ENCODE data around the gene ETV6.
"Not testable (repeated sequence)": the region's sequence is repeated elsewhere in the genome, so short reads cannot be mapped to it uniquely, and the experiment has no call there.

The ETV6 gene

DNA sequence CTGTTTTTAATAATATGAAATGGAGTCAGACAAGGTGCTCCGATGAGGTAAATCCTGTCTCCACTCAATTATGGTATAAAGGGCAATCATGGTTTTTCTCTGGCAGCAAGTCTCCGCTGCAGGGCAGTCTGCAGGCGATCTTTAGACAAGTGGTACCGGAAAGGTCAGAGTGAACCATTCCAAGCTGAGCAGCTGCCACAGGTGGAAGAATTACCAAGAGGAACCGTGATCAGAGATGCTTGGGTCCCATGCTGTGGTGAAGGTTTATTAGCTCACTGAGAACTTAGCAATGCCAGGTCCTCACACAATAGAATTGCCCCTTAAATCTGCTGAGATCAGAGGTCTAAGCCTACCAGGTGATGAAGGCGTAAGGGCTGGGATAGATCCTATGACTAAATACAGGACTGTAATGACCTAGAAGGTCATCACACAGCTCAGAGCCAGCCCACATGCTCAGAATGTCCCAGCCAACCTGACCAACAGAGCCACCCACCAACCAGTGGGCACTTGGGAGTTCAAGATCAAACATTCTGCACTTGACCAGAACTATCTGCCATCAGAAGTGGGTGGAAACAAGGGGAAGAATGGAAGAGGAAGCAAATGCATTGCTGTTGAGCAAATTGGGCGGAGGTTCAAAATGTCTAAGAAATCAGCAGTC, 246.1 kb downstream of the ETV6 start:
- intact Hi-C loops (cut with DNase I), result no loop called here
- DNase-seq, result no peak

DNA sequence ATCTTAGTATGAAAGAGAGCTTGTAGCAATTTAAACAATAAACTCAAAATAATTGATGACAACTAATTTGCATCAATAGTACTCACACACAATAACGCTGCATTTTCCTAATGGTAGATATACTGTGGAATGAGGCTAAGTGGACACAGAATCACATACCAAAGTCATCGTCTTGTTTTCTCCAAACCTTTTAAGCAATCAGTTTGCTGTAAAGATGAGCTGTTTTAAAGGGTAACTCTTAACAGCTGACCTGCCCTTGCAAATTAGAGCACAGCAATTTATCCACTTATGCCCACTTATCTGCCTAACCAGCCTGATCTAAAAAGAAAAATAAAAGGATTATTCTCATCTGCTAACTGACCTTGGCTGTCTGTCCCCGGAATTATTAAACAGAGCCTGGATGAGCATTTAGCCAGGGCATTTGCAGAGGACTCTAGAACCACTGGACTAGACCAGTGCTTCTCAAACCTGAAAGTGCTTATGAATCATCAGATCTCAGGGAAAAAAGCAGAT, 247.0 kb downstream of the ETV6 start:
- no peak for DNase-seq
- intact Hi-C loops (cut with DNase I), result no loop called here

DNA sequence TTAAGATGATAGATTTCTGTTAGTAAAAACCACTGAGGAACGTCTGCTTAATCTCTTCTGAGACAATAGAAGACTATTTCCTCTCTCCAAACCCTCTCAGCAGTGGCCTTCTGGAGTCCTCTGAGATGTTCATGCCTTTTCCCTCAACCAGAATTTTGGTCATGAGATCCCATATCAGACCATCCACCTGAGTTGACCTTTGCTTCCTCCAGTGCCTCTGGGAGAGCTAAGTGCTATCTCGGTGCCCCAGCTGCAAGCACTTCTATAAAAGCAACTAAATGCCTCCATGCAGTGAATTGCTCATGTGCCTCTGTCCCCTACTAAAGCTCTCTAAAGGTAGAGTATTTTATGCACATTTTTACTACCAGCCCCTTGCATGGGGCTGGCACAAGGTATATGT, 248.4 kb downstream of the ETV6 start:
- intact Hi-C loops (cut with DNase I), result no loop called here
- no peak for DNase-seq

DNA sequence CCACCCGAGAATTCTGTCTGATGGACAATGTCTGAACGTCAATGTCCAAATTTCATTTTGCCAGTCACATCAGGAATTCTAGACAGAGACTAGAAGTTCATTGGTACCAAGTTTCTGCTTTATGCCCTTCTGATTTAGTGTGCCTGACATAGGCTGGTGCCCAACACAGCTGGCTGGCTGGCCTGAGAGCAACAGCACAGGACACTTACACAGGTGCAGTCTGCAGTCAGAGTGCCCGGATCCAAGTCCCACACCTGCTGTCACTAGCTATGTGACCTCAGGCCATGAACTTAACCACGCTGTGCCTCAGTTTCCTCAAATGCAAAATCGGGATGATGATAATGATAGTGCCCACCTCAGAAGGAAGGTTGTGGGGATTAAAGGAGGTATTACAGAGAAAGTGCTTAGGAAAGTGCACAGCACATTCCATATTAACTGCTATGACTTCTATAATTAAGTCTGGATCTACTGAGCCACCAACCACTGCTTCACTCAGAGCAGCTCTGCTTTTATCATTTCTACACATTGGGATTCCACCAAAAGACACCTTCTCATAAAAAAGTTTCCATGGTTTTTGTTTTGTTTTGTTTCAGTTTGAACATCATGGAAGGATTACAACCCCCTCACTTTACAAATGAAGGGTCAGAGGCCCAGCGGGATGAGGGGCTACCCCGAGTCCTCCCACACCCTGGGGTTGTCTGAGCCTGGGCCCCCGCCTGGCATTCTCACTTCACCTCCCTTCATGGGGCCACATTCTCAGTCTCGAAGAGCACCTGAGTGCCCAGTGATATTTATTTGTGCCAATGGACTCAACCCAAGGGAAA, 252.4 kb downstream of the ETV6 start:
- intact Hi-C loops (cut with DNase I), result no loop called here
- DNase-seq, result no peak

DNA sequence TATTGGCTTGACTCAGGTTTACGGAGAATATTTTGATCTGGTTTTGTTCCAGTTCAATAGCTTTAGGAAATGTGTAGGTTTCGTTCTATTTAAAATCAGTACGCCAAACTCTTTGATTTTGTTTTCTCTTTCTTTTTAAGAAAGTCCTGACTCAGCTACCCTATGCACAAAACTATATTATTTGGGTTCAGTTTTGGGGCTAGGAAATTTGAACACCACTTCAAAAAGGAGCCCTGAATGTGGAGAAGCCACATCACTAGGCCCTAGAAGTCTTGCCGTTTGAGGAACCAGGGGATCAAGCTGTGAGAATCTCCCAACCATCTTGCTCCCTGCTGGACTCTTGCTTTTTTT, 253.0 kb downstream of the ETV6 start:
- intact Hi-C loops (cut with DNase I), result no loop called here
- no peak for DNase-seq

DNA sequence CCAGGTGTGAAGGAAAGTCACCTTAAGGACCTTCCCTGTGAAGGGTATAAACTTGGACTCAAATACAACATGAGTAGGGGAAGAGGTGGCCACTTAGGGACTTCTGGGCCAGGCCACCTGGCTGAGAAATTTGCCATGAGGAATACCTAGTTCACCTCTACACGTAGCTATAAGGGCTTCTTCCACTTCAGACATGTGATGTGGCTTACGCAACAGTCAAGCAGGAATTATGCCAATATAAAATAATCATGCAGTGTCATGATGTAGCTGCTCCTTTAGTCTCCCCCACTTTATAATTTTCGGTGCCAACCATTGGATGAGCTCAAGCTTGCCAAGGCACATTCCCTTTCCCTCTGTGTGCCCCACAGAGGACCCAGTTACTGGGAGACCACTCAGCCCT, 254.7 kb downstream of the ETV6 start:
- intact Hi-C loops (cut with DNase I), result no loop called here
- DNase-seq, result no peak

DNA sequence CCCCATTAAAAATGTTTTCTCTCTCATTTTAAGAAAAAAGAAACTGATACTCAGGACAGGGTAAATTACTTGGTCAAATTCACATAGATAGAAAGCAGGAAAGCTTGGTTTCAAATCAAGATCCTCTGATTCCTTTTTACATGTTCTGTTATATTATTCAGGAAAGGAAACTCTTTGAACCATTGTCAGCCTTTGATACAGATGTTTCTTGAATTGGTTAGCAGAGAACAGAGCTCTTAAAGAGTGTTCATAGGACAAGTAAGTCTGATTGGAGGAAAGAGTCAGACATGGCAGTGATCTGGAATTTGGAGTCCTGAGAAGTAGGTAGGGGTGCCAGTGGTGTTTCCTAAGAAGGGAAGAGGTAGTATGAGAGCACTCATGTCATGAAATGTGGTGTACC, 256.1 kb downstream of the ETV6 start:
- DNase-seq, result no peak
- intact Hi-C loops (cut with DNase I), result no loop called here

DNA sequence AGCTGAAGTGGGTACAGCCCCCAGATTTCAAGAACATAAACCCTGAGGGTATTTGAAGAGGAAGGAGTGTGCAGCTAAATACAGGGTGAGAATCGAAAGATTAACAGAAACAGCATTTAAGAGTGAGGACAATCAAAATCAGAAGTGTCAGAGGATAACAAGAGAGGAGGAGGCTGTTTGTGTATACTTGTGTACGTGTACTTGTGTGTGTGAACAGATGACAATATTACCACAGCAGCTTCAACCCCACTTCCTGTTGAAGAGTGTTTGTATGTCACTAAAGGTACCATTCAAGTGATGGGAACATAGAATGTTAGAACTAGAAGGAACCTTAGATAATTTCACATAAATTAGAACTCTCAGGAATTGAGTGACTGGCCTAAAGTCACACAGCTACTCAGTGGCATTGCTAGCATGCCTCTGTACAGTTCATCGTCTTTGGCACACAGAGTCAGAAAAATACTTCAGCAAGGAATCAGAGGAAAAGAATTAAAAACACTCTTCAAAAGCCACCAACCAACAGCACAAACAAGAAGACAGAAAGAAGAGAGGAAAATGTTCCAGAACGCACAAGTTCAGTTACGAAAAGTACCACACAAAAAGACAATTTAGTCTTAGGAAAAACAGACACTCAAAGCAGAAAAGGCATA, 256.9 kb downstream of the ETV6 start:
- intact Hi-C loops (cut with DNase I), result no loop called here
- DNase-seq, result no peak

DNA sequence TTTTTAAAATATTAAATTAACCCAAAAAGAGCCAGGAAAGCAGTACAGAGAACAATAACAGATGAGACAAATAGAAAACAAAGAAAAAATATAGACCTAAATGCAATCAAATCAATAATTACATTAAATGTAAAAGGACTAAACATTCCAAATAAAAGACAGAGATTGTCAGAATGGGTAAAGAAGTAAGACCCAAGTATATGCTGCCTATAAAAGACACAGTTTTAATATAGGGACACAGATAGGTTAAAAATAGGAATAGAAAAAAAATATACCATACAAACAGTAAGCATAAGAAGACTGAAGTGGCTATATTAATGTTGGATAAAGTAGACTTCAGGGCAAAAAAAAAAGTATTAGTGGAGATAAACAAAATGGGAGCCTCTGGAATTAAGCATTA, 258.2 kb downstream of the ETV6 start:
- no peak for DNase-seq
- intact Hi-C loops (cut with DNase I), result no loop called here

DNA sequence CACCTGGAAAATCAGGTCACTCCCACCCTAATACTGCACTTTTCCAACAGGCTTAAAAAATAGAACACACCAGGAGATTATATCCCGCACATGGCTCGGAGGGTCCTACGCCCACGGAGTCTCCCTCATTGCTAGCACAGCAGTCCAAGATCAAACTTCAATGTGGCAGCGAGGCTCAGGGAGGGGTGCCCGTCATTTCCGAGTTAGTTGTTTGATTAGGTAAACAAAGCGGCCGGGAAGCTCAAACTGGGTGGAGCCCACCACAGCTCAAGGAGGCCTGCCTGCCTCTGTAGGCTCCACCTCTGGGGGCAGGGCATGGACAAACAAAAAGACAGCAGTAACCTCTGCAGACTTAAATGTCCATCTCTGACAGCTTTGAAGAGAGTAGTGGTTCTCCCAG, 259.9 kb downstream of the ETV6 start:
- intact Hi-C loops (cut with DNase I); DNase-seq: not testable (repeated sequence)

DNA sequence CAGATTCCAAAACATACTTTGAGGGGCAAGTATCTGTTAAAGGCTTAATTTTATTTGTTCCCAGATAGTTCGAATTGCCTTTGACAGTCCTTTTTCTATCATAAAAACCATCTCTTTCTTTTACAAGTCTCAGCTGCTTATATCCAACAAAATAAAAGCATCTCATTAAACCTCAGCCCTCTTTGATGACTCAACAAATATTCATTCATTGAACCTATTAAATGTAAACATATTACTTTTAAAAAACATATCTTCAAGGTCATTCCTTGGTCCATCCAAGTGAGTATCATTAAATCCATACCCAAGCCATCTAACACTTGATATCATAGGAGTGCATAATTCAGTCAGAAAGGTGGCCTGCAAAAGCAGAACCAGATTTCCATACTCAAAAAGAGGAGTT, 266.6 kb downstream of the ETV6 start:
- DNase-seq, result no peak
- intact Hi-C loops (cut with DNase I), result no loop called here

DNA sequence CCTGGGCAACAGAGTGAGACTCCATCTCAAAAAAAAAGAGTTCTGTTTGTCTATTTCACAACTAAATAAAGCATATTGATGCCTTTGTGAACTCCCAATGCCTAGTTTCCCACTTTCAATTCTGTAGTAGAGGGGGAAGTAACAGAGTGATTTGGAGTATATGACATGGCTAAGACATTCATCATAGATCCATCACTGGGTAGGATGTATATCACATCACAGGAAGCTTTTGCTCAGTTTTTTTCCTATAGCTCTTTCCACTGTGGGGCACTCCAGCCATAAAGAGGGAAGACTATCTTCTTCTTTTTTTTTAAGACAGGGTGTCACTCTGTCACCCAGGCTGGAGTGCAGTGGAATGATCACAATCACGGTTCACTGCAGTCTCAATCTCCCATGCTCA, 267.3 kb downstream of the ETV6 start:
- intact Hi-C loops (cut with DNase I), result no loop called here
- DNase-seq, result no peak

DNA sequence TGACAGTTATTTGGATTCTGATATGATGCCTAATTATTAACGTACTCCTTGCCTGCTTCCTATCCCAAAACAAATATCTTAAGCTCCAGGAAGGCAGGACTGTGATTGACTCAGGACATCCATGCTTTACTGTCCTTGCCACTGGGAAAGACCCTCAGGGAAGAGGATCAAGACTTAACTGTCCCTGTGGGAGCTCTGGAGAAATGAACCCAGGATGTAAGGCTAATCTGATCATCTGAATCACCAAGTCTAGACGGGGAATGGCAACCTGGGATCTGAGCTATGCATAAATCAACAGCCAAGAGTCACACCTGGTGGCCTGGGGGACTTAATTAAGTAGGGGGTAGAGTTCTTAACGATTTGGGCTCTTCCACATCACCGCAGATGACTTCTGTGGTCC, 268.0 kb downstream of the ETV6 start:
- intact Hi-C loops (cut with DNase I), result no loop called here
- no peak for DNase-seq

DNA sequence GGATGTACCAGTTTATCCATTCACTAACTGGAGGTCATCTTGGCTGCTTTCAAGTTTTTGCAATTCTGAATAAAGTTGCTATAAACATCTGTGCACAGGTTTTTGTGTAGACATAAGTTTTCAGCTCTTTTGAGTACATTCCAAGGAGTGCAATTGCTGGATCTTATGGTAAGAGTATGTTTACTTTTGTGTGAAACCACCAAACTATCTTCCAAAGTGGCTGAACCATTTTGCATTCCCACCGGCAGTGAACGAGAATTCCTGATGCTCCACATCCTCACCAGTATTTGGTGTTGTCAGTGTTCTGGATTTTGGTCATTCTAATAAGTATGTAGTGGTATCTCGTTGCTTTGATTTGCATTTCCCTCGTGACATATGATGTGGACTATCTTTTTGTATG, 270.8 kb downstream of the ETV6 start:
- no peak for DNase-seq

DNA sequence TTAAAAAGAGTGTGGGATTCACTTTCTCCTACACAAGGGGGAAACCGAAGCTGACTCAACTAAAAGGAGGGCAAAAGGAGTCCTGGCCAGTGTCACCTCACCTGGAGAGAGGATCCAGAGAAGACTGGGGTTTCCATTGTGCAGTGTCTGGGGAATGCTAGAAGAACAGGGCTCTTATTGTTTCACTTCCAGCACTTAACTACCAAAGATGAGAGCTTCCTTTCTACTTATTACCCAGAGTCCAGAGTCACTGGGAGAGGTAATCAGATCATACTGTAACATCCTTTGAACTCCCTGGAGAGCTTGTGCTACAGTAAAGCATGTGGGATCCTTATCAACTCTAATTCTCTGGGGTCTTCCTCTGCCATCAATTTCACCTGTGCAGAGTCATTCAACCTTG, 272.9 kb downstream of the ETV6 start:
- intact Hi-C loops (cut with DNase I), result no loop called here
- DNase-seq, result no peak

More for the DNA sequence above, 270.8 kb downstream of the ETV6 start:
- intact Hi-C loops (cut with DNase I), result no loop called here

DNA sequence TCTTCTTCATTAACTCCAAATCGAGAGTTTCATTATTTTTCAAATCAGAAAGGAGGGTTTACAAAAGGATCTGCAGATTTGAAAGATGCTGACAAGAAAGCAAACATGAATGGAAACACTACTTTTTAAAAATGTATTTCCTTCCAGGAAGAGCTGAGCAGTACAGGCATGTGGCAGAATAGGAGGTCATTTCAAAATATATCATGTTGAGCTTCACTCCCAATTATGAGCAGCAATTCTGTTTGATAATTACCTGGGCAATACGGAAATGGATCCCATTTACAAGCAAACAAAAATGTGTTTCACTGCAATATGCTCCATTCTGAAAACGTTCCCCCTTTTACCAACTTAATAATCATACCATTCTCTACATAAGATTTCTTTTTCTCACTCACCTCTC, 273.6 kb downstream of the ETV6 start:
- intact Hi-C loops (cut with DNase I), result no loop called here
- no peak for DNase-seq

DNA sequence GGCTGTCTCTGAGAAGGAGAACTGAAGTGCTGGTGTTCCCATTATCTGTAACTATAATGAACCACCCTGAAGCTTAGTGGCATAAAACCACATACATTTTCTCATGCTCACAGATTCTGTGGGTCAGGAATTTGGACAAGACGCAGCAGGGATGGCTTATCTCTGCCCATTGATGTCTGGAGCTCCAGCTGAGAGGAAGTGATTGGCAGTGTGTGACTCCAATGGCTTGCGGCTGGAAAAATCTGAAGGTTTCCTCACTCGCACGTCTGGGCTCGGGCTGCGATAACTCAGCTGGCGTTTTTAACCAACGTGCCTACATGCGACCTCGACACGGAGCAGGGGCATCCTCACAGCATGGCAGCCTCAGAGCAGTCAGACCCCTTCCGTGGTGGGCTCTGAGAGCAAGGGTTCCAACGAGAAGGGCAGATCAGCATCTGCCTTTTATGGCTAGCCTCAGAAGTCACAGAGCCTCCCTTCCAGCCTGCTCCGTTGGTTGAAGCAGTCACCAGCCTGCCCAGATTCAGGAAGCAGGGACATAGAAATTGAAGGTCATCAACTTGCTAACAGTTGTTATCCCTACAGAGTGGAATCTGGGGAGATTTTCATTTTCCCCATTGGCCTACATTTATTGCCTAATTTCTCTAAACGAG, 277.9 kb downstream of the ETV6 start:
- intact Hi-C loops (cut with DNase I), result no loop called here
- DNase-seq, result no peak

DNA sequence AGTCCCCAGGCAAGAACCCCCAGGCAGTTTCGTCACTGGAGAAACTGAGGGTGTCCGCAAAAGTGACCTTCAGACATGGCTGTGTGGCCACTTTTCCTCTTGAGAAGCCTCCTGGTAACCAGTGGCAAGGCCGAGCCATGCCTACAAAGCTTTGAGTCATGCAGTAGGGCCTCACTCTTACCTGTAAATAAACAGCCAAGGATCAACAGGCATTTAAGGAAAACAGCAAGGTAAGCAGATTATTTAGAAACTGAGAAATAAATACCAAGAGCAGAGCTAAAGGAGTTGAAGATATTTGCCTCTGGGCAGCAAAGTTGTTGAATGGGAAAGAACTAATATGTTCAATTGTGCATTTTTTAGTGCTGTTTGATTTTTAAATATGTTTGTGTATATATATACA, 280.2 kb downstream of the ETV6 start:
- intact Hi-C loops (cut with DNase I), result no loop called here
- no peak for DNase-seq

DNA sequence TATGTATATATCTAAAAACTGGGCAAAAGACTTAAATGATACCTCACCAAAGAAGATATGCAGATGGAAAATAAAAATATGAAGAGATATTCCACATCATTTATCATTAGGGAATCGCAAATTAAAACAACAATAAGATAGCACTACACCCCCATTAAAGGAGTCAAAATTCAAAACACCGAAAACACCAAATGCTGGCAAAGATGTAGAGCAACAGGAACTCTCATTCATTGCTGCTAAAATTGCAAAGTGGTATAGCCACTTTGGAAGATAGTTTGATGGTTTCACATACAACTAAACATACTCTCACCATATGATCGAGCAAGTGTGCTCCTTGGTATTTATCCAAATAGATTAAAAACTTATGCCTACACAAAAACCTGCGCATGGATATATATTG, 289.7 kb downstream of the ETV6 start:
- DNase-seq, result no peak
- intact Hi-C loops (cut with DNase I), result no loop called here
